Adrenal gland (tissue), 12 donors: ENCODE results near the gene GRIA3. TPM values are rescaled to one million over a fixed set of nuclear protein-coding genes. Genes with fewer than 3 reads are reported as not detected.
A peak's percentile ranks its signal among the peaks of the same experiment; 100 is the strongest.

Experiments used
- DNase-seq, 7 donors: peaks; one replicate each; pipeline ENCODE4 v3.0.0-alpha.2; 2019 to 2020
- H3K27ac ChIP-seq, 5 donors: fragments of 200-600 bp; sonication (generic) in 4 of 5; 1 replicate in 3 of 5; 2 replicates in 2 of 5; pipeline versions ENCODE4 v1.5.1 to v1.8.0; 2016 to 2020; ENCODE audit warnings: mild to moderate bottlenecking in 1 of 5
- H3K27me3 ChIP-seq: fragments of 200-600 bp; 2 replicates; pipeline ENCODE4 v1.8.0; 2021
- H3K36me3 ChIP-seq, 2 donors: fragments of 200-600 bp; replicated peaks in 1 of 2; 1 replicate in 1 of 2; 2 replicates in 1 of 2; pipeline versions ENCODE4 v1.5.1 to v1.8.0; 2018 to 2022
- H3K4me1 ChIP-seq, 2 donors: fragments of 200-600 bp; replicated peaks in 1 of 2; 1 replicate in 1 of 2; 2 replicates in 1 of 2; pipeline versions ENCODE4 v1.5.1 to v1.8.0; 2018 to 2021
- H3K4me3 ChIP-seq, 4 donors: fragments of 200-600 bp; sonication (generic) in 3 of 4; one replicate each; pipeline ENCODE4 v1.5.1; 2016 to 2018
- H3K9me3 ChIP-seq, 3 donors: fragments of 200-600 bp; sonication (generic) in 1 of 3; replicated peaks in 1 of 3; 1 replicate in 2 of 3; 2 replicates in 1 of 3; pipeline versions ENCODE4 v1.5.1 to v1.8.0; 2016 to 2021
- CTCF ChIP-seq, 6 experiments: fragments of 450-650 bp in 4 of 6; fragments of 200-600 bp in 2 of 6; sonication (generic) in 1 of 6; IDR thresholded peaks; 1 replicate in 5 of 6; 2 replicates in 1 of 6; pipeline versions ENCODE4 v1.5.1 to v1.8.0; 2016 to 2021; ENCODE audit warnings: antibody characterized with exemption in 6 of 6, mild to moderate bottlenecking in 2 of 6, moderate library complexity in 1 of 6
- POLR2A ChIP-seq, 2 donors: fragments of 450-650 bp; IDR thresholded peaks; one replicate each; pipeline ENCODE4 v1.6.1; 2017; ENCODE audit warnings: antibody characterized with exemption in 2 of 2, mild to moderate bottlenecking in 2 of 2, moderate library complexity in 1 of 2
- WGBS, 4 donors: extraction: QIAGEN DNeasy Blood & Tissue Kit in 2 of 4; methylation state at CpG; one replicate each; pipeline versions ENCODE4 v1.1.5 to v1.1.7; 2013 to 2017; 5-methylcytosine and 5-hydroxymethylcytosine counted together
- intact Hi-C, 2 donors: fragments of 100-400 bp; cut with DNase I; formaldehyde crosslinking; loops; one replicate each; pipeline versions ENCODE4 v1.14.1 to v1.15.0; 2022 to 2023
- polyA plus RNA-seq, 3 donors: library from polyadenylated mRNA; stranded (reverse); fragments of 200-250 nt in 2 of 3; fragments of 350-450 nt in 1 of 3; fragmentation: Illumina TruSeq in 1 of 3; extraction: RNeasy Lipid Tissue Mini Kit (QIAGEN cat#74804) in 1 of 3; gene quantifications; one replicate each; pipeline ENCODE4 v1.2.3, GENCODE V29; 2013 to 2014
- total RNA-seq, 9 donors: library from RNA; depleted of rRNA in 4 of 9; stranded (reverse); fragments of >200 nt in 4 of 9; fragments of 120-200 nt in 1 of 9; fragmentation: NEBNext Ultra II Directional in 1 of 9; extraction: Animal tissue kit (Norgen Biotek cat#: 25700) in 1 of 9; gene quantifications; one replicate each; pipeline versions ENCODE4 v1.1.0 to v1.2.4, GENCODE V29; 2013 to 2023
- donor health status: healthy with polysubstance abuse.
- donor health status: Bipolar disorder and iron deficiency.
- donor health status: DM: yes; HTN: yes; CAD: no.
- donor health status: DM: no; HTN: no; CAD: no.
- donor health status: DM: no; HTN: no; CAD: no.
- donor health status: DM: yes; HTN: yes; CAD: no.

GRIA3 gene
- total and polyA plus RNA-seq, 12 donors = 9.1 to 51.9 (median 21.1) TPM

DNA sequence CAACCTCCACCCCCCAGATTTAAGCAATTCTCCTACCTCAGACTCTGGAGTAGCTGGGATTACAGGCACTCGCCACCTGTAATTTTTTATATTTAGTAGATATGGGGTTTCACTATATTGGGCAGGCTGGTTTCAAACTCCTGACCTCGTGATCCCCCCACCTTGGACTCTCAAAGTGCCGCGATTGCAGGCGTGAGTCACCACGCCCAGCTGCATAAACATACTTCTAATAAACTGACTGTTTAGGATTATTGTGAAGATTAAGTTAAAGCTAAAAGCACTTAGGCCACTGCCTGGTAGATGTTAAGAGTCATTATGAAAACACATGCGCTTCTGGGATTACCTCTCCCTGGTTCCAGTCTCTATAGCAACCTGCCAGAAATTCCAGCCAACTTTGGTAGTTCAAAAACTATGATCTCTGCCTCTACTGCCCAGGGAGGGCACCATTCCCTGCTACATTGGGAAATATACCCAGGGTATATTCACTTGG, 30.2 kb upstream of the GRIA3 start:
- H3K4me1 ChIP-seq = no peaks in the 10 kb centered on the region
- H3K9me3 ChIP-seq = no peaks in the 10 kb centered on the region
- no peak overlapping the region for H3K27ac ChIP-seq
- DNase-seq = no peak
- H3K27me3 ChIP-seq = no peaks in the 10 kb centered on the region
- intact Hi-C loops = no loop called here
- WGBS, 4 donors = 65 to 81% (median 69%) methylated on average over 7 of the region's 7 CpGs
- H3K4me3 ChIP-seq = no peak overlapping the region
- no peaks in the 10 kb centered on the region for H3K36me3 ChIP-seq
- TF ChIP-seq POLR2A (IDR thresholded peaks at IDR 0.05) (no peak), CTCF (IDR thresholded peaks at IDR 0.05) (no peak)

GRCh38 chrX:123155327-123155726, 28.8 kb upstream of the GRIA3 start:
- TF ChIP-seq POLR2A (IDR thresholded peaks at IDR 0.05) (no peak), CTCF (IDR thresholded peaks at IDR 0.05) (no peak)
- Histone ChIP-seq H3K4me1 (no peaks in the 10 kb centered on the region), H3K27ac (no peak overlapping the region), H3K9me3 (no peaks in the 10 kb centered on the region), H3K4me3 (no peak overlapping the region), H3K36me3 (no peaks in the 10 kb centered on the region), H3K27me3 (no peaks in the 10 kb centered on the region)
- intact Hi-C loops = no loop called here
- DNase-seq = no peak
- WGBS, 4 donors = 39 to 91% (median 71%) methylated on average over 1 of the region's 1 CpG

DNA sequence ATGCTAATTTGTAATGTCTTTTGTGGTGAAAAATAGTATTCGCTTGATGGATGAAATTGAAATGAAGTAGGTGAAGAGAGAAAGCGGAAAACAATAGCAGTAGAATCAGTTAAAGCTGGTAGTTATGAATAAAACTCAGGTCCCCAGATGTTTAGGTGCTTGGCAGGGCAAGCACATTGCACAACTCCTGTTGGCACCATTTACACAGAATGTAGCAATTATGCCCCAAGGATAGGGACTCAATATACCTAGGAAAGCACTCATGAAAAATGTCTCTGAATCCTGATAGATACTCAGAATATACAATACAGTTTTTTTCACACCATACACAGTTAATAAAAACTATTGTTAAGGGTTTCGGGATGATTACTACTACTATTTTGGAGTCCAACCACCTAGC, 26.5 kb upstream of the GRIA3 start:
- no peak for TF ChIP-seq CTCF (IDR thresholded peaks at IDR 0.05)
- no peaks in the 10 kb centered on the region for H3K4me1 ChIP-seq
- intact Hi-C loops = no loop called here
- H3K36me3 ChIP-seq = no peaks in the 10 kb centered on the region
- WGBS, 4 donors = 68 to 87% (median 80%) methylated on average over 3 of the region's 3 CpGs
- no peak overlapping the region for H3K4me3 ChIP-seq
- no peaks in the 10 kb centered on the region for H3K27me3 ChIP-seq
- DNase-seq = peak in 1 of 7 donors; percentile 2
- no peaks in the 10 kb centered on the region for H3K9me3 ChIP-seq
- H3K27ac ChIP-seq = no peak overlapping the region

- DNase-seq = no peak
- 60 to 87% (median 71%) methylated on average over 4 of the region's 4 CpGs for WGBS, 4 donors
- no peaks in the 10 kb centered on the region for H3K27me3 ChIP-seq
Observed at GRCh38 chrX:123159403-123159802, 24.7 kb upstream of the GRIA3 start.

More at GRCh38 chrX:123159403-123159802, 24.7 kb upstream of the GRIA3 start:
- TF ChIP-seq CTCF (IDR thresholded peaks at IDR 0.05) = no peak
- TF ChIP-seq POLR2A (IDR thresholded peaks at IDR 0.05) = no peak
- no peak overlapping the region for H3K4me3 ChIP-seq
- intact Hi-C loops = no loop called here
- H3K27ac ChIP-seq = no peak overlapping the region
- no peaks in the 10 kb centered on the region for H3K9me3 ChIP-seq
- no peaks in the 10 kb centered on the region for H3K36me3 ChIP-seq
- no peaks in the 10 kb centered on the region for H3K4me1 ChIP-seq
